Measurements from ENCODE around the gene CGB2. TPM values are rescaled to one million over a fixed set of nuclear protein-coding genes. Genes with fewer than 3 reads are reported as not detected.
"Not testable (repeated sequence)": the region's sequence is repeated elsewhere in the genome, so short reads cannot be mapped to it uniquely, and the experiment has no call there.

CGB2 gene
- total and polyA plus RNA-seq, 4 donors: 0.58 TPM; not detected in 3

DNA sequence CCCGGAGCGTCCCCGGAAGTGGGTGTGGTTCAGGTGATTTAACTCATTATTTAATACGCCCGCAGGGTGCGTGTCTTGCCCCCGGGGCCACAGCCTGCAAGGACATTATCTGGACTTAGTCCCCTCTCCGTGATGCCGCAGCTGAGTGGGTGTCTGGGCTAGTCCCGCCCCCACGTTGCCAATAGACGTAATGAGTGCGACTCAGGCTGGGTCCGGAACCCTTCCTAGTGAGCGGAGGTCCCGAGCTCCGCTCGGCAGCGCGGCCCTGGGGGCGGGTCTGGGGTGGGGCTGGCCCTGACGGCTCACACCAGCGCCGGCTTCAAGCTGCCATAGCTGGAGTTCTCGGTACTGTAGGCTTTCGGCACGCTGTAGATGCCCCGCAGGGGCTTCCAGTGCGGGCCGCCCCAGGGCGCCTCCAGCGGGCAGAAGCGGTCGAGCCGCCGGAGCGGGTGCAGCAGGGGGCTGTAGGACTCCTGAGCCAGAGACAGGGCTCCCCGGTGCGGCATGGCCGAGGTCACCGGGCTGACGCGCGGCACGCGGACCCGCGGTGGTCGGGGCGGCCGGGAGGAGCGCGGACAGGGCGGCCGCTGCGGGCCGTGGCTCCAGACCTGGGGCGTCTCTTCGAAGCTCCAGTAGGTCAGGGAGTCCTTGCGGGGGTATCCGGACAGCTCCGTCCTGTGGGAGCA is 13.9 kb upstream of the CGB2 start:
- peaks cover 0 to 19% (median 4%) of the 10 kb centered on the region in 5 donors for H3K4me1 ChIP-seq (ENCODE audit: control insufficient read depth in 5 of 5, insufficient read depth in 5 of 5, low read length in 5 of 5)
- peaks cover 0 to 30% (median 15%) of the 10 kb centered on the region in 3 donors for H3K27me3 ChIP-seq (ENCODE audit: control insufficient read depth in 3 of 3, insufficient read depth in 3 of 3, low read length in 2 of 3)
- H3K9me3 ChIP-seq (ENCODE audit: control insufficient read depth in 4 of 4, insufficient read depth in 3 of 4, low read length in 3 of 4): no peaks in the 10 kb centered on the region
- DNase-seq: peak; percentile 49 to 63 (median 57)
- peaks cover 7 to 27% (median 9%) of the 10 kb centered on the region in 4 donors for H3K36me3 ChIP-seq (ENCODE audit: control insufficient read depth in 4 of 4, insufficient read depth in 4 of 4, low read length in 4 of 4)
- H3K9ac ChIP-seq (ENCODE audit: insufficient read depth in 1 of 2, low read length in 2 of 2): no peak overlapping the region
- TF ChIP-seq, protein P1, sequence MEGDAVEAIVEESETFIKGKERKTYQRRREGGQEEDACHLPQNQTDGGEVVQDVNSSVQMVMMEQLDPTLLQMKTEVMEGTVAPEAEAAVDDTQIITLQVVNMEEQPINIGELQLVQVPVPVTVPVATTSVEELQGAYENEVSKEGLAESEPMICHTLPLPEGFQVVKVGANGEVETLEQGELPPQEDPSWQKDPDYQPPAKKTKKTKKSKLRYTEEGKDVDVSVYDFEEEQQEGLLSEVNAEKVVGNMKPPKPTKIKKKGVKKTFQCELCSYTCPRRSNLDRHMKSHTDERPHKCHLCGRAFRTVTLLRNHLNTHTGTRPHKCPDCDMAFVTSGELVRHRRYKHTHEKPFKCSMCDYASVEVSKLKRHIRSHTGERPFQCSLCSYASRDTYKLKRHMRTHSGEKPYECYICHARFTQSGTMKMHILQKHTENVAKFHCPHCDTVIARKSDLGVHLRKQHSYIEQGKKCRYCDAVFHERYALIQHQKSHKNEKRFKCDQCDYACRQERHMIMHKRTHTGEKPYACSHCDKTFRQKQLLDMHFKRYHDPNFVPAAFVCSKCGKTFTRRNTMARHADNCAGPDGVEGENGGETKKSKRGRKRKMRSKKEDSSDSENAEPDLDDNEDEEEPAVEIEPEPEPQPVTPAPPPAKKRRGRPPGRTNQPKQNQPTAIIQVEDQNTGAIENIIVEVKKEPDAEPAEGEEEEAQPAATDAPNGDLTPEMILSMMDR (IDR thresholded peaks at IDR 0.05; ENCODE audit: control extremely low read depth, extremely low read depth): no peak
- H3K27ac ChIP-seq (ENCODE audit: low read depth in 1 of 2, low read length in 1 of 2): no peak overlapping the region
- peak overlapping the region; percentile 10 for H3K4me3 ChIP-seq
- ATAC-seq (ENCODE audit: insufficient read depth, low FRiP score): peak; percentile 35
- WGBS, 2 donors: 0 to 1% methylated on average over 62 of the region's 62 CpGs

DNA sequence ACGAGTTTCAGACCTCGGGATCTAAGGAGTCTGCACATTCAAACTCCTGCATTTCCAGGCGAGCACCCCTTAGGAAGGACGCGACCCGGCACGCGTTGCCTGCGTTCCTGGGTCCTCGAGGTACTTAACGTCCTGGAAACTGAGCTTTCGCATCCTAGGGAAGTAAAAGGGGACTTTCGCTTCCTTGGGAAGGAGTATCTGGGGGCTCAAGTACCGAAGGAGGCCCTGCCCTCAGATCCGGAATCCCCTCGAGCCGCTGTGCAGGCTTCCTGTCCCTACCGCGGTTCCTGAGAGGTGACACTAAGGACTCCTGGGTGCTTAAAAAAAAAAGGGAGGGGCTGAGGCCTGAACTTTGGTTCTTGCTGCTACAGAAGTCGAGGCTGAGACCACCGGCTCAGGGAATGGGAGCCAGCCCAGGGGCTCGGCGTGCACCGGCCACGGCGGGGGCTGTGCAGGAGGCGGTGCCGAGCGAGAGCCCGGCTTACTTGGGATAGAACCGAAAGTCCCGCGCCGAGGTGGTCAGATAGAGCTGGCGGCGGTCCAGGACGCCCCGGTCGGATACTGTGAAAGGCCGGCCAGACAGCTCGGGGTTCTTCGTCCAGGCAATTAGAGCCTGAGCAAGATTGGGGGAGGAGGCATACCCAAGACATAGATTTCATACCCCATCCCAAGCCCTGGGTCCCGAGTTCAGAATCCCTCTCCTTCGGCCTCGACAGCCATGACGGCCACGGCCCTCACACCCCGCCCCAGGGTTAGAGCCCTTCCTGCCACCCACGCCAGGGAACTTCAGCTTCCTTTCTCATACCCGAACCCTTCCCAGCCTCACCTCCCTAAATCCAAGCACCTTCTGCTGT is 13.1 kb upstream of the CGB2 start:
- 4% methylated on average over 50 of the region's 50 CpGs for WGBS, 2 donors
- not testable (repeated sequence) for ATAC-seq (ENCODE audit: insufficient read depth, low FRiP score); H3K9me3 ChIP-seq (ENCODE audit: control insufficient read depth in 4 of 4, insufficient read depth in 3 of 4, low read length in 3 of 4); H3K9ac ChIP-seq (ENCODE audit: insufficient read depth in 1 of 2, low read length in 2 of 2); H3K27ac ChIP-seq (ENCODE audit: low read depth in 1 of 2, low read length in 1 of 2)
- Histone ChIP-seq H3K4me3 (peak overlapping the region; percentile 26), H3K27me3 (ENCODE audit: control insufficient read depth in 3 of 3, insufficient read depth in 3 of 3, low read length in 2 of 3) (peaks cover 0 to 30% (median 15%) of the 10 kb centered on the region in 3 donors), H3K4me1 (ENCODE audit: control insufficient read depth in 5 of 5, insufficient read depth in 5 of 5, low read length in 5 of 5) (peaks cover 0 to 19% (median 4%) of the 10 kb centered on the region in 5 donors), H3K36me3 (ENCODE audit: control insufficient read depth in 4 of 4, insufficient read depth in 4 of 4, low read length in 4 of 4) (peaks cover 7 to 23% (median 8%) of the 10 kb centered on the region in 4 donors)
- peak in 2 of 3 donors; percentile 25 to 29 for DNase-seq

DNA sequence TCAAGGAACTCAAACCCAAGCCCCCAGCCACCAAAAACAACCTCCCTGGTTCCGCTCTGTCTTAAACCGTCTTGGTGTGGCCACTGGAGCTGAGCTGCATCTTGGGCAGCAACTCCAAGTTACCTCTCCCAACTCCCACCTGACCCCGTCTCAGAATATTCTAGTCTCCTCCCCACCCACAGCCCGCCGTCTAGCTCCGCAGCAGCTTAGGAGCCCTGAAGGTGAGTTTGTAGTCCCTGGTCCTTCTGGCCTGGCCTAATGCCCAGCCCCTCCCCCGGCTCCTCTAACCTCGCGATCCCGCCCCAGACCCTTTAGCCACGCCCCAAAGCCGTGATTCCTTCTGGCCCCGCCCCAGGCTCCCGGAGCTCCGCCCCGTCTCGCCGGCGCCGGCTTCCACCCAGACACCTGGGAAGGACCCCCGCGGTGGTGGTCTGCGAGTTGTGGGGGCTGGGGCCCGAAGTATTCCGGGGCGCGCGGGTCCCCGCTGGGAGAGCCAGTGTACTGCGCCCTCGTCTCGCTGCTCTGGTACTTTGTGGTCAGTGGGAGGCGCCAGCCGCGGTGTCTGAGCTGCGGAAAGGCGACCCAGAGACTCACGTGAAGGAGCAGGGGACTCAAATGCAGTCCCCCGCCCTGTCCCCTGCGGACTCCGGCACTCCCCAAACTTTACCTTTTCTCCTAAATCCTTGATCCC is 12.3 kb upstream of the CGB2 start:
- Histone ChIP-seq H3K9ac (ENCODE audit: insufficient read depth in 1 of 2, low read length in 2 of 2) (no peak overlapping the region), H3K4me1 (ENCODE audit: control insufficient read depth in 5 of 5, insufficient read depth in 5 of 5, low read length in 5 of 5) (peaks cover 0 to 19% (median 4%) of the 10 kb centered on the region in 5 donors)
- ATAC-seq (ENCODE audit: insufficient read depth, low FRiP score): peak; percentile 37

More for the DNA sequence above, 12.3 kb upstream of the CGB2 start:
- DNase-seq: peak; percentile 40 to 70 (median 47)
- Histone ChIP-seq H3K27me3 (ENCODE audit: control insufficient read depth in 3 of 3, insufficient read depth in 3 of 3, low read length in 2 of 3) (peaks cover 0 to 30% (median 15%) of the 10 kb centered on the region in 3 donors), H3K27ac (ENCODE audit: low read depth in 1 of 2, low read length in 1 of 2) (no peak overlapping the region), H3K4me3 (no peak overlapping the region), H3K9me3 (ENCODE audit: control insufficient read depth in 4 of 4, insufficient read depth in 3 of 4, low read length in 3 of 4) (no peaks in the 10 kb centered on the region), H3K36me3 (ENCODE audit: control insufficient read depth in 4 of 4, insufficient read depth in 4 of 4, low read length in 4 of 4) (peaks cover 6 to 19% (median 6%) of the 10 kb centered on the region in 4 donors)
- WGBS, 2 donors: 13 to 18% methylated on average over 40 to 41 of the region's 41 CpGs
- TF ChIP-seq, protein P1 (IDR thresholded peaks at IDR 0.05; ENCODE audit: control extremely low read depth, extremely low read depth): no peak

Data from lung (tissue), 12 donors.